Measurements from ENCODE around the gene PRIM1.
A peak's percentile ranks its signal among the peaks of the same experiment; 100 is the strongest.

The PRIM1 gene

GRCh38 chr12:56687223-56688128 lies 64.6 kb downstream of the PRIM1 start:
- ATAC-seq (replicated peaks) = peak; percentile 44 to 48
- Mint-ChIP-seq H3K27ac (peak overlapping the region; percentile 100), H3K36me3 (peaks cover 29 to 37% of the 10 kb centered on the region in 2 donors), H3K4me1 (peaks cover 13 to 40% of the 10 kb centered on the region in 2 donors), H3K4me3 (peak overlapping the region; percentile 88 to 95), H3K27me3 (no peaks in the 10 kb centered on the region), H3K9me3 (no peaks in the 10 kb centered on the region)
- peak; percentile 42 for DNase-seq

GRCh38 chr12:56684745-56685359 lies 67.3 kb downstream of the PRIM1 start:
- Mint-ChIP-seq H3K36me3 (peaks cover 39 to 53% of the 10 kb centered on the region in 2 donors), H3K4me3 (peak overlapping the region; percentile 77 to 79), H3K27me3 (no peaks in the 10 kb centered on the region), H3K4me1 (peaks cover 22 to 50% of the 10 kb centered on the region in 2 donors), H3K9me3 (no peaks in the 10 kb centered on the region), H3K27ac (peak overlapping the region; percentile 92)
- ATAC-seq (replicated peaks) = no peak
- no peak for DNase-seq

GRCh38 chr12:56682323-56682722 lies 69.8 kb downstream of the PRIM1 start:
- Mint-ChIP-seq H3K27ac (no peak overlapping the region), H3K9me3 (no peaks in the 10 kb centered on the region), H3K4me3 (peak overlapping the region; percentile 65 to 74), H3K4me1 (peaks cover 26 to 59% of the 10 kb centered on the region in 2 donors), H3K36me3 (peaks cover 46 to 62% of the 10 kb centered on the region in 2 donors), H3K27me3 (no peaks in the 10 kb centered on the region)
- ATAC-seq (replicated peaks) (no peak), DNase-seq (no peak)
